ENCODE results near the gene KLK13.

The KLK13 gene

DNA sequence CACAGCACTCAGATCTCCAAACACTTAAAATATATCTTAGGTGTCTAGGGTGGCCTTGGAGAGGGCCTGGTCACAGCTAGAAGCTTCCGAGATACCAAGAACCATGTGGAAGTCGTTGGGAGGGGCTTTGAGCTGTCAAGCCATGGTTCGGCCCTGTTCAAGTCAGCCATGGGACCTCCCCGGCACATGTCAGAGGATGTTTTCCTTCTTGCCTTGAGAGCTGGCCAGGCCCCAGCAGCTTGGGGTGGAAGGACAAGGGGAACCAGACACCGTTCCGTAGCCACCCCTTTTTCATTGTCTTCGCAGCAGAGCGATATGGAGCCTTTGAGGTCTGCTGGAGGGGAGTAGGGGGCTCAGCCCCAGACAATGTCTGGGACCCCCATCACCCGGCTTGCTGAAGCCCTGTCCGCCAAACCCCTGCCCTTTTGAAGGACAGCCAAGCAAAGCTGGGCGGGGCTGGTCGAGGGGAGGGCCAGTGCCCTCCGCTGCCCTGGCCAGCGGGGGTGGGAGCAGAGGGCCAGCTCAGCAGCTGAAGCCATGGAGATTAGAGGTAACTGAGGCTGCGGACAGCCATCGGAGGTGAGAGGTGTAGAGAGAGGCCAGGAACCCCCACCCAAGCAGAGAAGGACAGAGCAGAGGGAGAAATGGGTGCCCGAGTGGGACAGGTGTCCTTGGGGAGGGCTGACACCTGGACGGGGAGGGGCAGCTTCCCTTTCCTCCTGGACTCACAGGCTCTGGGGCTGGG, 38.9 kb downstream of the KLK13 start:
- Histone ChIP-seq H3K4me3 (ENCODE audit: low read length) (no peak overlapping the region), H3K27ac (ENCODE audit: low read length) (no peak overlapping the region), H3K36me3 (ENCODE audit: control insufficient read depth, low read depth, low read length) (no peaks in the 10 kb centered on the region), H3K9ac (ENCODE audit: low read length) (no peak overlapping the region), H3K9me3 (ENCODE audit: control insufficient read depth, low read depth, low read length) (no peaks in the 10 kb centered on the region), H3K27me3 (ENCODE audit: control insufficient read depth, insufficient read depth, low read length) (no peaks in the 10 kb centered on the region), H3K4me1 (ENCODE audit: control insufficient read depth, low read depth, low read length) (peaks cover 14% of the 10 kb centered on the region)

DNA sequence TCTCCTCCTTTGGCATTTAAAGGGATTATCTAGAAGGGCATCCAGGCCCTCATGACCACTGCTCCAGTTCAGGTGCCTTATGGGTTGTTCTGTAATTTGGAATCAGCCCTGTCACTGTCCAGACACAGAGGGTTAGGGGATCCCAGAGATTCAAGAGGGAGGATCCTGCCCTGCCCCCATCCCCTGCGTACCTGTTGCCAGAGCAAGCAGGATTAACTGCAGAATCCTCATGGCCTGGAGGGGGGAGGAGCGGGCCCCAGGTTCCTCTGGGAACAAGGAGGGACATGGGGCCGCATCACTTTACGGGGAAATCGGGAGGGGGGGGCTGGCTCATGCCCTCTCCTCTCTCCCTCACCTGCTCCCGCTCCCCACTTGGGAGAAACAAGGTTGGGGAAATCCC, 39.5 kb downstream of the KLK13 start:
- H3K27ac ChIP-seq (ENCODE audit: low read length) = no peak overlapping the region
- no peak overlapping the region for H3K9ac ChIP-seq (ENCODE audit: low read length)
- no peak overlapping the region for H3K4me3 ChIP-seq (ENCODE audit: low read length)
- peaks cover 2% of the 10 kb centered on the region for H3K27me3 ChIP-seq (ENCODE audit: control insufficient read depth, insufficient read depth, low read length)
- no peaks in the 10 kb centered on the region for H3K9me3 ChIP-seq (ENCODE audit: control insufficient read depth, low read depth, low read length)
- H3K4me1 ChIP-seq (ENCODE audit: control insufficient read depth, low read depth, low read length) = peaks cover 14% of the 10 kb centered on the region
- no peaks in the 10 kb centered on the region for H3K36me3 ChIP-seq (ENCODE audit: control insufficient read depth, low read depth, low read length)

DNA sequence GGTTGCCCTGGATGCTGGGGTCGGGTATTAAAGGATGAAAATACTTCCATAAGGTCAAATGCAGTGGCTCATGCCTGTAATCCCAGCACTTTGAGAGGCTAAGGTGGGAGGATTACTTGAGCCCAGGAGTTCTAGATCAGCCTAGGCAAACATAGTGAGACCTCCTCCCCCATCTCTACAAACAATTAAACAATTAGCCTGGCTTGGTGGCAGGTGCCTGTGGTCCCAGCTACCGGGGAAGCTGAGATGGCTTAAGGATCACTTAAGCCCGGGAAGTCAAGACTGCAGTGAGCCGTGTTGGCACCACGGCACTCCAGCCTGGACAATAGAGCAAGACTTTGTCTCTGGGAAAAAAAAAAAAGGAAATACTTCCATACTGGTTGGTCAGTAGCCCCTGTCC, 40.0 kb downstream of the KLK13 start:
- Histone ChIP-seq H3K36me3 (ENCODE audit: control insufficient read depth, low read depth, low read length) (no peaks in the 10 kb centered on the region), H3K9ac (ENCODE audit: low read length) (no peak overlapping the region), H3K27me3 (ENCODE audit: control insufficient read depth, insufficient read depth, low read length) (peaks cover 7% of the 10 kb centered on the region), H3K4me3 (ENCODE audit: low read length) (no peak overlapping the region), H3K4me1 (ENCODE audit: control insufficient read depth, low read depth, low read length) (peaks cover 14% of the 10 kb centered on the region), H3K27ac (ENCODE audit: low read length) (no peak overlapping the region), H3K9me3 (ENCODE audit: control insufficient read depth, low read depth, low read length) (no peaks in the 10 kb centered on the region)

DNA sequence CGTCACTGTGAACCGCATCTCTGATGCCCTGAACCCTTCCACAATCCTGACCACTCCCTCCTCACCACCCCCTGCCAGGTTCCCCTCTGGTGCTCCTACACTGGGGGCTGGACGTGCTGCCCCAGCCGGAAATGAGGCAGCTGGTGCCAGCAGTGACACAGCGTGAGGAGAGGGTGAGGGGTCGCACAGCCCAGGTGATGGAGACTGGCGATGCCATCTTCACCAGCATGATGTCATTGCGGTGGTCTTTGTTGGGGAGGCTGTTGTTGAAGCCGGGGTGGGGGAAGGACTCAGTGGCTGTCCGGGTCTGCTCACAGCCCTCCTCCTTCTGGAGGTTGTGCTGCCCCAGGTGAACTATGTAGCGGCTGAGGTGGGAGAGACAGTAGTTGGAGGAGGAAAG, 40.9 kb downstream of the KLK13 start:
- no peaks in the 10 kb centered on the region for H3K36me3 ChIP-seq (ENCODE audit: control insufficient read depth, low read depth, low read length)
- no peaks in the 10 kb centered on the region for H3K9me3 ChIP-seq (ENCODE audit: control insufficient read depth, low read depth, low read length)
- H3K27ac ChIP-seq (ENCODE audit: low read length) = no peak overlapping the region
- no peak overlapping the region for H3K9ac ChIP-seq (ENCODE audit: low read length)
- peaks cover 14% of the 10 kb centered on the region for H3K4me1 ChIP-seq (ENCODE audit: control insufficient read depth, low read depth, low read length)
- H3K4me3 ChIP-seq (ENCODE audit: low read length) = no peak overlapping the region
- peaks cover 17% of the 10 kb centered on the region for H3K27me3 ChIP-seq (ENCODE audit: control insufficient read depth, insufficient read depth, low read length)

DNA sequence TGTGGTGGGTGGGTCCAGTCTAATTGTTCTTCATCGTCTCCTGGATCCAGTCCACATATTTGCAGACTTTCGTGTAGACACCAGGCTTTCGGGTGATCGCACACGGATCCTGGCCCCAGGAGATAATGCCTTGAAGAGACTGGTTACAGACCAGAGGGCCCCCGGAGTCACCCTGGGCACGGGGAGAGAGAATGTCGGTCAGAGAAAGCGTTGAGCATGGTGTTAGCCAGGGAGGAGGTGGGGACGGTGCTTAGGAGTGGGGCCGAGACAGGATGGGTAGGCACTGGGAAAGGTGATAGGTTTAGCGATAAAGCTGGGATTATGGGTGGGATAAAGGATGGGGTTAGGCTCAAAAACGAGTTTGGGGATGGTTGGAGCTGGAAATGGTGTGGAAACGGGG, 42.4 kb downstream of the KLK13 start:
- Histone ChIP-seq H3K36me3 (ENCODE audit: control insufficient read depth, low read depth, low read length) (no peaks in the 10 kb centered on the region), H3K27me3 (ENCODE audit: control insufficient read depth, insufficient read depth, low read length) (peaks cover 31% of the 10 kb centered on the region), H3K9me3 (ENCODE audit: control insufficient read depth, low read depth, low read length) (no peaks in the 10 kb centered on the region), H3K4me3 (ENCODE audit: low read length) (no peak overlapping the region), H3K4me1 (ENCODE audit: control insufficient read depth, low read depth, low read length) (peaks cover 14% of the 10 kb centered on the region), H3K9ac (ENCODE audit: low read length) (no peak overlapping the region), H3K27ac (ENCODE audit: low read length) (no peak overlapping the region)

DNA sequence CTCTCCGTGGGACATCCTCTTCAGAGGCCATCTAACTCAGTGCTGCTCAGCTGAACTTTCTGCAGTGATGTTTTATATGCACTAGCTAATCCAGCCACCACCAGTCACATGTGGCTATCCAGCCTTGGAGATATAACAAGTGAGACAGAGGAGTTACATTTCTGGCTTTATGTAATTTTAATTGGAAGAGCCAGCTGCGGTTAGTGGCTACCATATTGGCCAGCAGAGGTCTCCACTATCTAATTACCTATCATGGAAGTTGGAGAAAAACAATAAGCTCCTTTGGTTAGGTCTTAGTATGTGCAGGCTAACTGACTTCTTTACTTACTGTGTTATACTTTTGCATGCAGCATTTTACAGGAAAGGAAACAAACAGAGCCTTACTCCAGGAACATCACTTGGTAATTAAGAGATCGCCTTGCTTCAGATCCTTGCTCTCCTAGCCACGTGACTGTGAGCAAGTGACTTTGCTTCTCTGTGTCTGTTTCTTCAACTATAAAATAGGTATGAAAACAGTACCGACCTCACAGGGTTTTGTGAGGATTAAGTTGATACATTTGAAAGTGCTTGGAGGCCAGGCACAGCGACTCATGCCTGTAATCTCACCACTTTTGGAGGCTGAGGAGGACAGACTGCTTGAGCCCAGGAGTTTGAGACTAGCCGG, 43.8 kb downstream of the KLK13 start:
- no peak overlapping the region for H3K4me3 ChIP-seq (ENCODE audit: low read length)
- H3K36me3 ChIP-seq (ENCODE audit: control insufficient read depth, low read depth, low read length) = no peaks in the 10 kb centered on the region
- H3K27ac ChIP-seq (ENCODE audit: low read length) = no peak overlapping the region
- peaks cover 41% of the 10 kb centered on the region for H3K27me3 ChIP-seq (ENCODE audit: control insufficient read depth, insufficient read depth, low read length)
- H3K9me3 ChIP-seq (ENCODE audit: control insufficient read depth, low read depth, low read length) = no peaks in the 10 kb centered on the region
- H3K4me1 ChIP-seq (ENCODE audit: control insufficient read depth, low read depth, low read length) = peaks cover 14% of the 10 kb centered on the region
- no peak overlapping the region for H3K9ac ChIP-seq (ENCODE audit: low read length)

DNA sequence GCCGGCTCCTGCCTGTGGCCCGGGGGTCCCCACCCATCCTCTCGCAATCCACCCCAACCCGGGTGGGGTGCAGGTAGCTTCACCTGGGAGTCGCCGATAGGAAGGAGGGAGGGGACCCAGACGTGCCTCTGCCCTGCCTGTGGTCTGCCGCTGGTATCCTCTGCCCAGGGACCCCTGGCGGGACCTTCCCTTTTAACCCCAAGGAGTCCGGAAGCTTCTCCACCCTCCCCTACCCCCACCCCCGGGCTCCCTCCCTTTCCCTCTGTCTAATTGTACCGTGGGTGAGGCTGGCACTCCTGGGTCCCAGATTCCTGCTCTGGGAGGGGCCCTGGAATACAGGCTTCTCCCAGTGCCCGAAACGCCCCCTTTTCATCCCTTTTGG, 45.4 kb downstream of the KLK13 start, which contains the start of gene KLK10:
Gene KLK10, minus strand, starts transcription at position 166 of the 382 bp plus-strand sequence. CDS start 579 bp downstream, outside the sequence.
- Histone ChIP-seq H3K4me1 (ENCODE audit: control insufficient read depth, low read depth, low read length) (peaks cover 5% of the 10 kb centered on the region), H3K9me3 (ENCODE audit: control insufficient read depth, low read depth, low read length) (no peaks in the 10 kb centered on the region), H3K9ac (ENCODE audit: low read length) (no peak within 1 kb of the TSS), H3K27me3 (ENCODE audit: control insufficient read depth, insufficient read depth, low read length) (peaks cover 41% of the 10 kb centered on the region), H3K27ac (ENCODE audit: low read length) (no peak within 1 kb of the TSS), H3K4me3 (ENCODE audit: low read length) (peak within 1 kb of the TSS; percentile 55), H3K36me3 (ENCODE audit: control insufficient read depth, low read depth, low read length) (no peaks in the 10 kb centered on the region)

DNA sequence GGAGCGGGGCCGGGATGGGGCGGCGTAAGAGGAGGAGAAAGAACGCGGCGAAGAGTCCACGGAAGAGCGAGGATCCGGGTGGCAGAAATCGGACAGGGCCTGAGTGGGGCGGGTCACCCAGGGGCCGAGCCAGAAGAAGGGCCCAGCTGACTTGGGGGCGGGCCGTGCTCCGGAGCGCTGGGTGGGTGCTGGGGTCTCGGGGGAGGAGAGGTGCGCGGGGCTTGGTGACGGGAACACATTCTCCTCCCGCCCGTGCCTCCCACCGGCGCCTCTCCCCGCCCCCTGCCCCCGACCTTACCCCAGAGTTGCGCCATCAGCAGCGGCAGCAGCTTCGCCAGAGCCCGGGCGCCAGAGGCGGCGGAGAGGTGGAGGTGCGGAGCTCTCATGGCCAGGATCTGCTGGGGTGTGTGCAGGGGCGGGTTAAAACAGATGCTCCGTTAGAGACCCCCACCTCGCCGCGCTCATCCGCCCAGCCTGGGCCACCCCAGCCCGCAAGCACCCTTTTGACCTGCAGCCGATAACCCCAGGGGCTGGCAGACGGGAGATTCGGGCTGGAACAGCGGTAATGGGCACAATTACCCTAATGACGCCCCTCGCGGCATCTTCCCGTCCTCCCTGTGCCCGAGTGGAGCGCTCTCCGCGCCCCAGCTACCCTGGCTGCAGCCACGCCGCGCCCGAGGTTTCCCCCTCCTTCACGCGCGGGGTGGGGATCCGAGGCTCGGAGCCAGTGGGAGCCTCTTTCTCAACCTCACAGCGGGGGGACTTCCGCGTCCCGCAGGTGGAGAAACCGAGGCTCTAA, 45.9 kb downstream of the KLK13 start:
- no peak overlapping the region for H3K9ac ChIP-seq (ENCODE audit: low read length)

DNA sequence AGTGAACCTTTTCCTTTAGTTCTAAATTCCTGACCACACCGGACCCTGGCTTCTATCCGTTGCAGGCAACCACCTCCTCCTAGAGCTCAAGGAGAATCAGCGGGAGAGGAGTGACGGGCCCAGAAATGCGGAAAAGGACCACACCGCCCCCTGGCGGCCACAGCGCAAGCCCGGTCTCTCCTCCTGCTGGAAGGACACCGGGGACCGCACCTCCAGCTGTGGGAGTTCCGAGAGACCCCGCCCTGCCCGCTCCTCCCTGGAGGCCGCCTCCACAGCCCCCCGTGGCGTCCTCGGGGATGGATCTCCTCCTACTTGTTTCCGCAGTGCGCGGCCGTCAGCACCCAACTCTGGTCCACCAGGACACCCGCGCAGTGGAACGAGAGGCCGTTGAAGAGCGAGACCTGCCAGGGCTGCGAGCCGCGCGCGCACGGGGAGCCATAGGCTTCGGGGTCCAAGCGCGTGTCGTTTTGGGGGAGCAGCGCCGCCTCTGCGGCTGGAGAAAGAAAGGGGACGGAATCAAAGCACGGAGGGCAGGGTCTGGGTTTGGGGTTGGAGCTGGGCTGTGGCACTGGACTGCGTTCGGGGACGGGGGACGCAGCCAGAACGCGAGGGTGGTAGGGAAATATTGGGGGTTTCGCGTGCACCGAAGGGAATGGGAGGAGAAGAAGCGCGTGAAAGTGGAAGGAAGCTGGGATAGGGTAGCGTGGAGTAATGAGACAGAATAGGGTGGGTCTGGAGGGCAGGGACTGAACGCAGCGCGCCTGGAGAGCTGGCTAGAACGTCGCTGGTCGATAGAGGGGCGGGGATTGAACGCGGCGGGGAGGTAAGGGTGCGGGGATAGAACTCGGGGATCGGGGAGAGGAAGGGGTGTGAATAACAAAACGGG, 47.9 kb downstream of the KLK13 start:
- Histone ChIP-seq H3K9ac (ENCODE audit: low read length) (no peak overlapping the region), H3K4me1 (ENCODE audit: control insufficient read depth, low read depth, low read length) (peaks cover 5% of the 10 kb centered on the region), H3K4me3 (ENCODE audit: low read length) (peak overlapping the region; percentile 70), H3K27me3 (ENCODE audit: control insufficient read depth, insufficient read depth, low read length) (peaks cover 41% of the 10 kb centered on the region), H3K9me3 (ENCODE audit: control insufficient read depth, low read depth, low read length) (no peaks in the 10 kb centered on the region), H3K36me3 (ENCODE audit: control insufficient read depth, low read depth, low read length) (no peaks in the 10 kb centered on the region), H3K27ac (ENCODE audit: low read length) (no peak overlapping the region)

More for the DNA sequence above, 45.9 kb downstream of the KLK13 start:
- Histone ChIP-seq H3K4me3 (ENCODE audit: low read length) (peak overlapping the region; percentile 55), H3K4me1 (ENCODE audit: control insufficient read depth, low read depth, low read length) (peaks cover 5% of the 10 kb centered on the region), H3K27me3 (ENCODE audit: control insufficient read depth, insufficient read depth, low read length) (peaks cover 41% of the 10 kb centered on the region), H3K36me3 (ENCODE audit: control insufficient read depth, low read depth, low read length) (no peaks in the 10 kb centered on the region), H3K27ac (ENCODE audit: low read length) (no peak overlapping the region), H3K9me3 (ENCODE audit: control insufficient read depth, low read depth, low read length) (no peaks in the 10 kb centered on the region)

DNA sequence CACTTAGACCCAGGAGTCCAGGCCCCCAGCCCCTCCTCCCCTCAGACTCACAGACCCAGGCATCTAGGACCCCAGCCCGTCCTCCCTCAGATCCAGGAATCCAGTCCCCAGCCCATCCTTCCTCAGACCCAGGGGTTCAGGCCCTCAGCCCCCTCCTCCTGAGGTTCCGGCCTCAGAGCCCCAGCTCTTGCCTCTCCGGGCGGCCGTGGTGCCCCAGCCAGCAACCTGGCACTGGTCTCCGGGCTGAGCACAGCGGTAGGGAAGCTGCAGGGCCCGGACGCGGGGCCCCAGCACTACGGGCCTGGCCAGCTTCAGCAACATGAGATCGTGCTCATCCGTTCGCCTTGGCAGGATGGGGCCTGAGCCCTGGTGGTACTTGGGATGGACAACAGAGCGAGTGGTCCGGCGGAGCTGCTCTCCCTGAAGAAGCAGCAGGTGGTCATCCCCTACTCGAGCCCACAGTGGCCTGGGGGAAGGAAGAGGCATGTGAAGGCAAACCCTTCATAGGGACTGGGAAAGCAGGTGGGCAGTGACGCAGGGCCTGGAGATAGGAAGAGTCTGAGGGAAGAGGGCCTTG, 49.1 kb downstream of the KLK13 start:
- no peaks in the 10 kb centered on the region for H3K36me3 ChIP-seq (ENCODE audit: control insufficient read depth, low read depth, low read length)
- H3K4me1 ChIP-seq (ENCODE audit: control insufficient read depth, low read depth, low read length) = no peaks in the 10 kb centered on the region

More for the DNA sequence above, 49.1 kb downstream of the KLK13 start:
- H3K9me3 ChIP-seq (ENCODE audit: control insufficient read depth, low read depth, low read length) = no peaks in the 10 kb centered on the region
- H3K9ac ChIP-seq (ENCODE audit: low read length) = no peak overlapping the region
- peaks cover 41% of the 10 kb centered on the region for H3K27me3 ChIP-seq (ENCODE audit: control insufficient read depth, insufficient read depth, low read length)
- no peak overlapping the region for H3K27ac ChIP-seq (ENCODE audit: low read length)
- H3K4me3 ChIP-seq (ENCODE audit: low read length) = no peak overlapping the region

All from iPS-18a (cell line).